GM15510 (cell line): ENCODE measurements around the gene DNA2.

Experiments
- POLR2A ChIP-seq: IDR thresholded peaks from 3 replicates; pipeline ENCODE4 v1.6.1; 2011; ENCODE audit warnings: borderline replicate concordance; ENCODE audit not compliant: insufficient read length; ENCODE audit errors: extremely low read depth

The DNA2 gene

GRCh38 chr10:68463365-68464093 lies 8.2 kb downstream of the DNA2 start:
- TF ChIP-seq POLR2A = no peak

- no peak for TF ChIP-seq POLR2A
Observed at GRCh38 chr10:68462536-68462935, 9.2 kb downstream of the DNA2 start.

GRCh38 chr10:68461032-68461431 lies 10.7 kb downstream of the DNA2 start:
- no peak for TF ChIP-seq POLR2A

GRCh38 chr10:68446179-68446578 lies 25.6 kb downstream of the DNA2 start:
- TF ChIP-seq POLR2A = no peak

- no peak for TF ChIP-seq POLR2A
Observed at GRCh38 chr10:68442971-68443370, 28.8 kb downstream of the DNA2 start.

GRCh38 chr10:68440898-68441297 lies 30.9 kb downstream of the DNA2 start:
- no peak for TF ChIP-seq POLR2A

GRCh38 chr10:68435803-68436202 lies 36.0 kb downstream of the DNA2 start:
- no peak for TF ChIP-seq POLR2A

GRCh38 chr10:68434657-68435056 lies 37.1 kb downstream of the DNA2 start:
- TF ChIP-seq POLR2A = no peak

- TF ChIP-seq POLR2A = no peak
Observed at GRCh38 chr10:68428396-68429104, 43.2 kb downstream of the DNA2 start.

- TF ChIP-seq POLR2A = no peak
Observed at GRCh38 chr10:68424454-68425014, 47.2 kb downstream of the DNA2 start.

GRCh38 chr10:68423522-68423921 lies 48.3 kb downstream of the DNA2 start:
- no peak for TF ChIP-seq POLR2A

- no peak for TF ChIP-seq POLR2A
Observed at GRCh38 chr10:68419376-68419775, 52.4 kb downstream of the DNA2 start.

- TF ChIP-seq POLR2A = no peak
Observed at GRCh38 chr10:68408898-68409518, 62.8 kb downstream of the DNA2 start.

GRCh38 chr10:68406815-68407548 lies 64.8 kb downstream of the DNA2 start, which contains the start of gene RUFY2:
RUFY2 (minus strand) TSS chr10:68407277; CDS start chr10:68407189, 88 bp downstream.
- peak; percentile 54 for TF ChIP-seq POLR2A
